ENCODE data around the gene THAP11. TPM values are rescaled to one million over a fixed set of nuclear protein-coding genes. Genes with fewer than 3 reads are reported as not detected.
"Not testable (repeated sequence)": the region's sequence is repeated elsewhere in the genome, so short reads cannot be mapped to it uniquely, and the experiment has no call there.

The THAP11 gene
- total RNA-seq, 2 experiments from 2014 or later = 53.4 to 53.9 TPM

DNA sequence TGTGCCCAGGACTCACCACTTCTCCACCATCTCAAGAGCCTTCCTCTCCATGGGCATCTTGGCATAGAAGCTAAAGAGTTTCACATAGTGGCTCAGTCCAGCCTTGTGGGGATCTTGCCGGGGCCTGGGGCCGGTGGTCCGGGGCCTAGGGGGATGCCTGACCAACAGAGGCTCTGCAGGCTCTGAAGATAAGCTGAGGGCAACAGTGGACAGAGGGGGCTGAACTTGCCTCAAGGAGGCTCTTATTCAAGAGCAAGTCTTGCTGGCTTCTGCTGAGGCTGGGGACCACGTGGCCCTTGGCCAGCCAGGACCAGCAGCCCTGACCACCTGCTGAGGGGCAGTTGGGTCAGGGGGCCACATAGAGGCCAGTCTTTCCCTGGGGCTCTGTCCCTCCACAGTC lies 13.5 kb upstream of the THAP11 start:
- CTCF ChIA-PET = interaction anchor here (0.6 to 2.2 kb wide), 2 partner anchors 12 to 15 kb away, joined by 3 to 8 read pairs; no protein-coding TSS in a partner anchor
- POLR2A ChIA-PET = no interaction called here

DNA sequence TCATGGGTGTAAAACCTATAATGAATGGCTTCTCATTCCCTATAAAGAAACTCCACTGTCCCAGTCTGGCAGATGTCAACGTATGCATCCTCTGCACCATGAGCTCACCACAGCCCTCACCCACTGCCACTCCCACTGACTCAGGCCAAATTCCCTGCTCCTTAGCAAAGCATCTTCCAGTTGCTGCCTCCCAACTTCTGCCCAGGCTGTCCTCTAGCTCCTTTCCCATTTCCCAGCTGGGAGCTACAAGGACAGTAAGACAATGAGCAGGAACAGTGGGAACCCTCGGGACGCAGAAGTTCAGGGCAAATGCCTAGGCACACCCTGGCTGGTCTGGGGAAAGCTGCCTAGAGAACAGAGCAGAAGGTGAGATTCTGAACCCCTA lies 9.1 kb upstream of the THAP11 start:
- CTCF ChIA-PET = interaction anchor here (0.6 to 2.4 kb wide), 5 partner anchors 10 to 109 kb away, joined by 3 to 16 read pairs (median 3); partner anchors contain the start of gene NUTF2
- POLR2A ChIA-PET = interaction anchor here (1.0 to 2.1 kb wide), 4 partner anchors 13 to 172 kb away, joined by 4 to 8 read pairs (median 8); partner anchors contain the start of genes NUTF2, PARD6A and PSMB10

DNA sequence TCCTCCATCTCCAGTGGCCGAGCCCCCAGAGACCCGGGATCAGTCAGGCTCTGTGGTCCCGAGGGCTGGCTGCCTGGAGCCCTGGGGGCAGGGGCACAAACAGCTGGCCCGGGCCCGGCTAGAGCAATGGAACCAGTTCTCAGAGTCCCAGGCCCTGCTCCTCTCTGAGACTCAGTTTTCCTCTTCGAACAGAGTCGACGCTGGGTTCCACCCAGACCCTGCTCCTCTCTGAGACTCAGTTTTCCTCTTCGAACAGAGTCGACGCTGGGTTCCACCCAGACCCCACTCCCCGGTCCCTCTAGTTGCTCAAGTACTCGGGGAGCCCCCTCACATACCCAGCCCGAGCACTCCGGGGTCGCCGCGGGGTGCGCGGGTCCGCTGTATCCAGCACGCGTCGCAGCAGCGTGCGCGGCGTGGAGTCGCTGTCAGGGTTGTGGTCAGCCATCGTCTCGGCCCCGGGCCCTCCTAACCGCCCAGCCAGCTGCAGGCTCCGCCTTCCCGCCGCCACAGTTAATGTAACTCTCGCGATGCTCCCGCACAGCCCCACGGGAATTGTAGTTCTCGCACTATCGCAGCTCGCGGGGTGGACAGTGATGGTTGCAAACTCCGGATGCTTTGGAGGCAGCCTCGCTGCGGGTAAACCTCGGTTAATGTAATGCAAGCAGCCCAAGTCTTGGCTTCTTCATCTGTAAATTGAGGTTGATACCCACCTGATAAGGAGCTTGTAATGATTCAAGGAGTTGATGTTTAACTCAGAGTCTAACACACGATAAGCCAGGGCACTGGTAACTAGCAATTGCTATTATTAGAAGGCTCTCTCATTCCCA lies 8.5 kb upstream of the THAP11 start:
- CTCF ChIA-PET = interaction anchor here (0.5 to 2.4 kb wide), 7 partner anchors 9 to 207 kb away, joined by 3 to 16 read pairs (median 3); partner anchors contain the start of gene NUTF2
- POLR2A ChIA-PET = interaction anchor here (0.6 to 2.1 kb wide), 6 partner anchors 13 to 173 kb away, joined by 3 to 8 read pairs (median 6); partner anchors contain the start of genes NUTF2, PARD6A, PSMB10 and RANBP10

DNA sequence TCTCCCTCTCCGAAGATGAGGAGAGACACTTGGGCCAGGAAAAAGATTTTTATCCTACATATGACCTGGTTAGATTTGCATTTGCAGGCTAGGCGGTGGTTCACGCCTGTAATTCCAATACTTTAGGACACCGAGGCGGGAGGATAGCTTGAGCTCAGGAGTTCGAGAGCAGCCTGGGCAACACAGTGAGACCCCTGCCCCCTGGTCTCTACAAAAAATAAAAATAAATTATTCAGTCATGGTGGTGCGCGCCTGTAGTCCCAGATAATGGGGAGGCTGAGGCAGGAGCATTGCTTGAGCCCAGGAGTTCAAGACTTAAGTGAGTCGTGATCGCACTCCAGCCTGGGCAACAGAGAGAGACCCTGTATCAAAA lies 7.9 kb upstream of the THAP11 start:
- ChIA-PET POLR2A (interaction anchor here (0.6 to 2.1 kb wide), 6 partner anchors 12 to 173 kb away, joined by 3 to 8 read pairs (median 6); partner anchors contain the start of genes NUTF2, PARD6A, PSMB10 and RANBP10), CTCF (interaction anchor here (0.5 to 2.4 kb wide), 5 partner anchors 11 to 206 kb away, joined by 3 to 16 read pairs (median 7); partner anchors contain the start of gene NUTF2)

DNA sequence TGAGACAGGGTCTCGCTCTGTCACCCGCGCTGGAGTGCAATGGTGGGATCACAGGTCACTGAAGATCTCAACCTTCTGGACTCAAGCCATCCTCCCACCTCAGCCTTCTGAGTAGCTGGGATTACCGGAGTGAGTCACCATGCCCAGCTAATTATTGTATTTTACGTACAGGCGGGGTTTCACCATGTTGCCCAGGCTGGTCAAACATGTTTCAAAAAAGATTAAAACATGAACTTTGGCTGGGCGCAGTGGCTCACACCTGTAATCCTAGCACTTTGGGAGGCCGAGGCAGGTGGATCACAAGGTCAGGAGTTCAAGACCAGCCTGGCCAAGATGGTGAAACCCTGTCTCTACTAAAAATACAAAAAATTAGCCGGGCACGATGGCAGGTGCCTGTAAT lies 4.9 kb upstream of the THAP11 start:
- CTCF ChIA-PET = interaction anchor here (1.6 to 1.8 kb wide), 2 partner anchors 21 to 30 kb away, joined by 3 to 6 read pairs; no protein-coding TSS in a partner anchor
- POLR2A ChIA-PET = not testable (repeated sequence)

DNA sequence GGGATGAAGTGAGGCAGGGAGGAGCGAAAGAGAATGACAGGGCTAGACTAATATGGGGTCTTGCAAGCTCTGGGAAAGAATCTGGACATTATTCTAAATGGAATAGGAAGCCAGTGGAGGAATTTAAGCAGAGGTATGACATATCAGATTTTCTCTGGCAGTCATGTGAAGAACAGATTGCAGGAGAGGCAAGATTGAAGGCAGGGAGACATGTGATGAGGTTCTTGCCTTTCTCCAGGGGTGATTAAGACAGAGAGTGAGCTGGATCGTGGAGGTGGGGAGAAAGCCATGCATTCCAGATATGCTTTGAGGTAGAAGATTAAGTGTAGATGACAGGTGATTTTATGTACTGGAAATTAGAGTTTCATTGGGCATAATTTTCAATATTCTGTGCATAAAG lies 4.3 kb upstream of the THAP11 start:
- ChIA-PET CTCF (interaction anchor here (1.8 kb wide), 1 partner anchor 21 kb away, joined by 6 read pairs; no protein-coding TSS in a partner anchor), POLR2A (no interaction called here)

DNA sequence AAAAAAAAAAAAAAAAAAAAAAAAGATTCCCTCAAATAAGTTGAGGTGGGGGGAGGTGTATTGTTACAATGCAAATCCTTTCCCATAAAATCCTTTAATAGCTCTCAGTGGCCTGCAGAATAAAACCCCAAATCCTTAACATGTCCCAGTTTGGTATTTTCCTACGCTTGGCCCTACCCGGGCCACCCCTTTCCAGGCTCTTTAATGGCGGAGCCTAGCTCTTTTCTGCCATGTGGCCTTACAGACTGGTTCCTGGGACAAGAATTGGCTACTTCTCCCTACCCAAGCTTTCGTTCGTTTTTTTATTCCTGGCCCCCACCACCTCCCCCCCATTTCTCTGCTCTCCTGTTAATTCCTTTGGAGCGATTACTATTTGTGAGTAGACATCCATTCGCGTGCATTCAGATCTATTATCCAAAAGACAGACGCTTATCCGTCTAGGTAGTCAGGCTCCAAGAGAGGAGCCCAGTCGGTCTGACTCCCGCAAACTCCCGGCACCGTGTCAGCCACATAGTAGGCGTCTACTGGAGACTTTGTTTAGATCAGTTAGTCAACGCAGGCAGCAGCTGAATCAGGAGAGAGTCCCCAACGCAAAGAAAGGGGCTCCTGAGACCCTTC lies 813 bp upstream of the THAP11 start:
- ChIA-PET POLR2A (interaction anchor here (0.6 to 1.1 kb wide), 3 partner anchors 32 to 91 kb away, joined by 3 to 10 read pairs (median 4); partner anchors contain the start of gene EDC4), CTCF (interaction anchor here (0.8 to 1.2 kb wide), 3 partner anchors 25 to 168 kb away, joined by 3 to 6 read pairs (median 3); no protein-coding TSS in a partner anchor)

DNA sequence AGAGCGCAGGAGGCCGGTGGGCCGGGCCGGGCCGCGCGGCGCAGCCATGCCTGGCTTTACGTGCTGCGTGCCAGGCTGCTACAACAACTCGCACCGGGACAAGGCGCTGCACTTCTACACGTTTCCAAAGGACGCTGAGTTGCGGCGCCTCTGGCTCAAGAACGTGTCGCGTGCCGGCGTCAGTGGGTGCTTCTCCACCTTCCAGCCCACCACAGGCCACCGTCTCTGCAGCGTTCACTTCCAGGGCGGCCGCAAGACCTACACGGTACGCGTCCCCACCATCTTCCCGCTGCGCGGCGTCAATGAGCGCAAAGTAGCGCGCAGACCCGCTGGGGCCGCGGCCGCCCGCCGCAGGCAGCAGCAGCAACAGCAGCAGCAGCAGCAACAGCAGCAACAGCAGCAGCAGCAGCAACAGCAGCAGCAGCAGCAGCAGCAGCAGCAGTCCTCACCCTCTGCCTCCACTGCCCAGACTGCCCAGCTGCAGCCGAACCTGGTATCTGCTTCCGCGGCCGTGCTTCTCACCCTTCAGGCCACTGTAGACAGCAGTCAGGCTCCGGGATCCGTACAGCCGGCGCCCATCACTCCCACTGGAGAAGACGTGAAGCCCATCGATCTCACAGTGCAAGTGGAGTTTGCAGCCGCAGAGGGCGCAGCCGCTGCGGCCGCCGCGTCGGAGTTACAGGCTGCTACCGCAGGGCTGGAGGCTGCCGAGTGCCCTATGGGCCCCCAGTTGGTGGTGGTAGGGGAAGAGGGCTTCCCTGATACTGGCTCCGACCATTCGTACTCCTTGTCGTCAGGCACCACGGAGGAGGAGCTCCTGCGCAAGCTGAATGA lies 606 bp downstream of the THAP11 start:
- ChIA-PET POLR2A (interaction anchor here (0.6 kb wide), 1 partner anchor 41 kb away, joined by 4 read pairs; no protein-coding TSS in a partner anchor), CTCF (interaction anchor here (0.6 to 1.3 kb wide), 3 partner anchors 9 to 26 kb away, joined by 3 to 4 read pairs (median 3); no protein-coding TSS in a partner anchor)

DNA sequence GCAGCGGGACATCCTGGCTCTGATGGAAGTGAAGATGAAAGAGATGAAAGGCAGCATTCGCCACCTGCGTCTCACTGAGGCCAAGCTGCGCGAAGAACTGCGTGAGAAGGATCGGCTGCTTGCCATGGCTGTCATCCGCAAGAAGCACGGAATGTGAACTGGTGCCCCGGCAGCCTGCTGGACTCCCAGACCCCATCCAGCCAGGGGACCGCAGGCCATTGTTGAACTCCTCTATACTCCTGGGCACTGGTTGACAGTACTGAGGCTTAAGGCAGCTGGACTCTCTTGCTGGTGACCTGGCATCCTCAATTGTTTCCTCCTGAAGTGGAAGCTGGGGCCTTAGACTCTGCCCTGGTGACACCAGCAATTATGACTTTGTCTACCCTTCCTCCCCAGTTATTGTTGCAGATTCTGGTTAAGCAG lies 1.2 kb downstream of the THAP11 start:
- POLR2A ChIA-PET = interaction anchor here (0.6 kb wide), 2 partner anchors 41 to 825 kb away, joined by 4 to 6 read pairs; no protein-coding TSS in a partner anchor
- CTCF ChIA-PET = interaction anchor here (0.6 to 2.0 kb wide), 7 partner anchors 10 to 261 kb away, joined by 3 to 10 read pairs (median 4); partner anchors contain the start of genes RANBP10 and TSNAXIP1

DNA sequence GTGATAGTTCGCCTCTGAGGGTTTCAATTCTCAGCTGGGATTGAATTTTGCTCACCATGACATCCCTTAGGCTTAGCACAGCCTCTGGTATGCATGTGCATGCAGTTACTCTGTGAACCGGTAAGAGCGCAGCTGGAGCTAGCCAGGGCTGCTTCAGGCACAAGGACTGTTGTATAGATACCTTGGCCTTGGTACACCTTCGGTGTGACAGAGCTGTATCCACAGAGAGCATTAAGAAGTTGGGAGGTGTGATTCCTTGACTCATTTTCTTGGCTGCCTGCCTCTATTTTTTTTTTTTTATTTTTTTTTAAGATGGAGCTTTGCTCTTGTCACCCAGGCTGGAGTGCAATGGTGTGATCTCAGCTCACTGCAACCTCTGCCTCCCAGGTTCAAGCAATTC lies 2.4 kb downstream of the THAP11 start:
- ChIA-PET CTCF (interaction anchor here (0.6 to 2.8 kb wide), 6 partner anchors 11 to 85 kb away, joined by 3 to 10 read pairs (median 4); partner anchors contain the start of genes RANBP10 and TSNAXIP1), POLR2A (interaction anchor here (1.0 kb wide), 1 partner anchor 11 kb away, joined by 5 read pairs; no protein-coding TSS in a partner anchor)

DNA sequence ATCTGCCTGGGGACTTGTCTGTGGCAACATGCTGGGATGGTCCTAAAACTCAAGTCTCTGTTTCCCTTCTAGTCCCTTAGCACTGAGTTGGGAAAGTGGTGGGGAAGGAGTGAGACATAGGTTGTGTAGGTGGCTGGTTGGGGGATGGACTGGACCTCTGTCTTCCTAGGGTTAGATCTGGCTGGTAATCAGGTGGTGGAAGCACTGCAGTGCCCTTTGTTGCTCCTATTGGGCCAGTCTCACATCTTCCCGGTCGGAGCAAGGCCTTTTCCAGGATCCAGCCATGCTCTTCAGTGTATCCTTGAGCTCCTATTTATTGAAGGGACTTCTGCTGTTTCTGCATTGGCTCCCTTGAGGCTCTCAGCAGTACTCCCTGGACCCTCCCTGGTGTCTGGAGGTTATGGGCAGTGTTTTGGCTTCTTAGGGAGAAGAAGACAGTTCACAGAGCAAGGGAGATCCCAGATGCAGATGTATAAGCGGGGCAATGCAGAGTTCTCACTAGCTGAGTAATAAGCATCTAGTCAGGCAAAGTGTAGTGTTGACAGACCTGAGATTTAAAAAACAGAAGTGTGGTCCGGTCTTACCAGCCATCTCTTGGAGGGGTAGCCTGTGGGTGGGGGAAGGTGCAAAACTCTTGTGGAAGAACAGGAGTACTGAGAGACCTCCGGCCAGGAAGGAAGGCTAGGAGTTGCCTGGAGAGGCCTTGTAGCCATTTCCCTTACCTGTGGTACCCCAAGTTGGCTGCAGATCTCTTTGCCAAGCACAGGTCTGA lies 3.4 kb downstream of the THAP11 start:
- CTCF ChIA-PET = interaction anchor here (1.2 to 2.8 kb wide), 5 partner anchors 12 to 39 kb away, joined by 4 to 10 read pairs (median 5); partner anchors contain the start of genes RANBP10 and TSNAXIP1
- POLR2A ChIA-PET = interaction anchor here (1.0 to 1.8 kb wide), 3 partner anchors 10 to 91 kb away, joined by 5 to 8 read pairs (median 6); partner anchors contain the start of gene PSMB10

DNA sequence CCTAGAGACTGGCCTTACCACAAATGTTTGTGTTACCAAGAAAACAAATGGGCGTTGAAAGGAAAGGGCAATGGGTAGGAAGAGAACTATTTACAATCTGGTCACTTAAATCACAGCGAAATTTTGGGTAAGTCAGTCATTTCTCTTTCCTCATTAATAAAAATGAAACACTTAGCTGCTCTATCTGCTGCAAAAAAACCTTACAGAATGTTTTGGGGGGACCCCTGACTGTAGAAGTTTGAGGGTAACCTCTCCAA lies 3.9 kb downstream of the THAP11 start:
- CTCF ChIA-PET = interaction anchor here (1.2 to 2.8 kb wide), 3 partner anchors 12 to 37 kb away, joined by 4 to 8 read pairs (median 5); no protein-coding TSS in a partner anchor

DNA sequence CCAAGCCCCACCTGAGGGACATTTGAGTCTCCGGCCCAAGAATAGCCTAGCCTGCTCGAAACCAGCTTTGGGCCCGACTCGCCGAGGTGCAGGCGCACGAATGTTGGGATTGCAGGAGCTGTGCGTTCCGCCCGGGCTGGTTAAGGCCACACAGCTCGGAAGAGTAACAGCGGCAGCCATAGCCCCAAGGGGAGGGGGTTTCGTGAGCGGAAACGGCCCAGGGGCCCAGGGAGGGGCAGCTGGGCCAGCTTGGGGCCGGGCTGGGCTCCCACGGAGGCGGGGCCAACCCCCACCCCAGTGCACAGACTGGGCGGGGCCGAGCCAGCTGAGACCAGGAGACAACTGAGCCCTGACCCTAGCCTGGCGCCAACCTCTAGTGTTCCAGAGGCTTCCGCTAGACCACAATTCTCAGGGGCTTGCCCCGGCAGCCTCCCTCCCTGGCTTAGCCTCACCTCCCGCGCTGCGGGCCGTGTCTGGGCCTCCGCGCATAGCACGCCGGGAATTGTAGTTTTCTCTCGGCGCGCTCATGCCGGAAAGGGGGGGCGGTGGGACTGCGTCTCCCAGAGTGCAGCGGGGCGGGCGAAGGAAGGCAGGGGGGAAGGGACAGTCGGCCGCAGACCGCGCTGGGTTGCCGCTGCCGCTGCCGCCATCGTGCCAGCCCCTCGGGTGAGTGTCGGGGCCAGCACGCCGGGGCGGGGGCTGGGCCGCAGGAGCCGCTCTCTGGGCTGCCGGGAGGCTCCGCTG lies 4.4 kb downstream of the THAP11 start, which contains the start of gene NUTF2:
NUTF2 (plus strand) TSS at position 614 of the 744 bp plus-strand sequence. CDS start 18,198 bp downstream, outside the sequence.
- ChIA-PET POLR2A (interaction anchor here (1.6 to 1.8 kb wide), 2 partner anchors 13 to 90 kb away, joined by 6 to 8 read pairs; partner anchors contain the start of gene PSMB10), CTCF (interaction anchor here (1.2 to 2.8 kb wide), 3 partner anchors 13 to 36 kb away, joined by 3 to 8 read pairs (median 5); no protein-coding TSS in a partner anchor)

More for the DNA sequence above, 3.9 kb downstream of the THAP11 start:
- POLR2A ChIA-PET = interaction anchor here (1.6 to 1.8 kb wide), 2 partner anchors 13 to 90 kb away, joined by 6 to 8 read pairs; partner anchors contain the start of gene PSMB10

DNA sequence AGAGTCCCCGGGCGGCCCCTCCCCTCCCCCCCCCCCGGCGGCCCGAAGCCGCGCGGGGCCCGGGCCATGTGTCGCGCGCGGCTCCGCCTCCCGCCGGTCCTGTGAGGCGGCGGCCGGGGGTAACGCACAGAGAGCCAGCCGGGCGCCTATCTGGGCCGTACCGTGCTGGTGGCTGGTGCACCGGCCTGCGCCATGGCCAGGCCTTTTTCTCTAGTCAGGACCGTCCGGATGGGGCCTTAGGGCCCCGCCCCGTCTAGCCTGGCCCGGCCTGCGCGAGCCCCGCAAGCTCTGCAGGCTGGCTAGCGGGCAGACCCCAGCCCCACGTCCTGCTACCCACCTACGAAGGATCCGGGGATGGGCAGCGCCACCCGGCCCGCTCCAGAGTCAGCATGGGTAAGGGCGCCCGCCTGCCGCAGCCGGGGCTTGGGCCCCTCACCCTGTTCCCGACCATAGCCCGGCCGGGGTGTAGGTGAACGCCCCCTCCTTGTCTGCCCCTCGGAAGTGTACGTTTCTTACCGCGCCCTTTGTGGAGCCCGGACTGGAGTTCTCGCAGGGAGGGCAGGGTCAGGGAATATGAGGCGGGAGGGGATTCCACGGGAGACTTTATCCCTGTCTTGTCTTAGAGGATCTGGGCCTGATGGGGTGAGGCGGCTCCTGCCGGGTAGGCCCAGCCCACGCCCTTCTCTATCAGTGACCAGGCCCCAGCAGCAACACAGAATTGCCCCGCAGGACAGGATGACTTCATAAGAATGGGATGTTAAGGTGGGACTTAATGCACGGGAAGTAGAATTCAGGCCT lies 5.1 kb downstream of the THAP11 start, which contains the start of gene CENPT:
CENPT (minus strand) TSS at position 630 of the 798 bp plus-strand sequence. CDS start 13,834 bp downstream, outside the sequence.
- POLR2A ChIA-PET = interaction anchor here (1.6 to 1.8 kb wide), 2 partner anchors 14 to 89 kb away, joined by 6 to 8 read pairs; partner anchors contain the start of gene PSMB10
- CTCF ChIA-PET = interaction anchor here (0.9 to 2.8 kb wide), 5 partner anchors 14 to 119 kb away, joined by 3 to 8 read pairs (median 4); partner anchors contain the start of genes RANBP10 and TSNAXIP1

DNA sequence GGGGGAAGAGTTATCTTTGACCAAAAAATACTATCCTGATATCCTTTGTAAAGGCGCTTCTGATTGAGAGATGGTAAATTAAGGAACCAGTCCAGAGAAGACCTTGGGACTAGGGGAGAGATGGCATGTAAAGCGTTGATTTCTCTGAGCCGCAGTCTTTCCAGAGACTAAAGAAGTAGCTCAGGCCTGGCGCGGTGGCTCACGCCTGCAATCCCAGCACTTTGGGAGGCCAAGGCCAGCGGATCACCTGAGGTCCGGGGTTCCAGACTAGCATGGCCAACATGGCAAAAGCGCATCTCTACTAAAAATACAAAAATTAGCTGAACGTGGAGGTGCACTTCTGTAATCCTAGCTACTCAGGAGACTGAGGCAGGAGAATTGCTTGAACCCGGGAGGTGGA lies 6.0 kb downstream of the THAP11 start:
- ChIA-PET POLR2A (no interaction called here), CTCF (interaction anchor here (0.9 to 1.3 kb wide), 3 partner anchors 25 to 118 kb away, joined by 3 to 4 read pairs (median 3); partner anchors contain the start of genes EDC4, RANBP10 and TSNAXIP1)
